Transverse colon (tissue), 4 donors: ENCODE results near the gene ZNF503. TPM values are rescaled to one million over a fixed set of nuclear protein-coding genes. Genes with fewer than 3 reads are reported as not detected.

ENCODE experiments used
- DNase-seq: peaks from one replicate; pipeline ENCODE4 v3.0.0-alpha.2; 2019
- H3K27ac ChIP-seq, 4 donors: fragments of 200-600 bp; sonication (generic); 2 replicates each; pipeline ENCODE4 v1.5.1; 2016 to 2018; ENCODE audit warnings: inconsistent platforms in 4 of 4
- H3K27me3 ChIP-seq: fragments of 200-600 bp; sonication (generic); 2 replicates; pipeline ENCODE4 v1.5.1; 2017; ENCODE audit warnings: inconsistent platforms
- H3K36me3 ChIP-seq, 4 donors: fragments of 200-600 bp; sonication (generic); 2 replicates each; pipeline ENCODE4 v1.5.1; 2017 to 2019; ENCODE audit warnings: inconsistent platforms in 4 of 4
- H3K4me1 ChIP-seq, 4 donors: fragments of 200-600 bp; sonication (generic); 2 replicates each; pipeline ENCODE4 v1.5.1; 2017 to 2020; ENCODE audit warnings: inconsistent platforms in 4 of 4
- H3K4me3 ChIP-seq, 4 donors: fragments of 200-600 bp; sonication (generic); 1 replicate in 1 of 4; 2 replicates in 3 of 4; pipeline versions ENCODE4 v1.5.1 to v1.6.1; 2017 to 2019; ENCODE audit warnings: inconsistent platforms in 4 of 4
- H3K9me3 ChIP-seq, 2 donors: fragments of 200-600 bp; sonication (generic); 2 replicates each; pipeline ENCODE4 v1.5.1; 2017 to 2019; ENCODE audit warnings: inconsistent platforms in 2 of 2
- CTCF ChIP-seq, 5 experiments: fragments of 200-600 bp in 3 of 5; fragments of 450-650 bp in 2 of 5; sonication (generic) in 3 of 5; IDR thresholded peaks; 1 replicate in 2 of 5; 2 replicates in 3 of 5; pipeline ENCODE4 v1.5.1; 2016 to 2017; ENCODE audit warnings: antibody characterized with exemption in 5 of 5, inconsistent platforms in 3 of 5, mild to moderate bottlenecking in 2 of 5, moderate library complexity in 1 of 5
- EP300 ChIP-seq: sonication (generic); formaldehyde crosslinking; IDR thresholded peaks from one replicate; pipeline ENCODE4 v1.6.1; 2017; ENCODE audit warnings: antibody characterized with exemption, low read depth
- POLR2A ChIP-seq: fragments of 450-650 bp; IDR thresholded peaks from one replicate; pipeline ENCODE4 v1.6.1; 2016; ENCODE audit warnings: antibody characterized with exemption, mild to moderate bottlenecking, moderate library complexity
- POLR2AphosphoS5 ChIP-seq, 3 donors: sonication (generic); formaldehyde crosslinking; IDR thresholded peaks; one replicate each; pipeline ENCODE4 v1.6.1; 2016; ENCODE audit warnings: antibody characterized with exemption in 3 of 3
- WGBS, 2 donors: methylation state at CpG; one replicate each; pipeline ENCODE4 v1.1.5; 2018; ENCODE audit warnings: low coverage in 1 of 2; 5-methylcytosine and 5-hydroxymethylcytosine counted together
- in situ Hi-C, 4 donors: fragments of 200-750 bp; cut with MboI; loops; one replicate each; pipeline versions ENCODE4 v1.15.0 to v1.15.1; 2017; ENCODE audit warnings: low sequenced_read_pairs in 3 of 4, low pct_ligation_motif_present in 1 of 4, low pct_unique_long_range_greater_than_20kb in 1 of 4
- intact Hi-C: fragments of 100-400 bp; cut with DNase I; formaldehyde crosslinking; loops from one replicate; pipeline ENCODE4 v1.15.1; 2023; ENCODE audit warnings: low total_unique reads
- total RNA-seq, 4 donors: library from RNA; depleted of rRNA; stranded (reverse); fragments of >200 nt; gene quantifications; one replicate each; pipeline ENCODE4 v1.1.0, GENCODE V29; 2016

The ZNF503 gene
- total RNA-seq, 4 donors from 2014 or later = 3.0 to 17.9 (median 7.2) TPM

GRCh38 chr10:75434291-75434690 lies 32.7 kb upstream of the ZNF503 start:
- no peak for TF ChIP-seq EP300
- no peak for TF ChIP-seq CTCF (IDR thresholded peaks at IDR 0.05)
- TF ChIP-seq POLR2AphosphoS5 (IDR thresholded peaks at IDR 0.05) = no peak
- no peak for TF ChIP-seq POLR2A
- intact Hi-C loops (no loop called here), in situ Hi-C loops (no loop called here)
- Histone ChIP-seq H3K27ac (no peak overlapping the region), H3K9me3 (no peaks in the 10 kb centered on the region), H3K27me3 (no peaks in the 10 kb centered on the region), H3K4me3 (no peak overlapping the region), H3K36me3 (no peaks in the 10 kb centered on the region), H3K4me1 (peaks cover 3 to 26% (median 13%) of the 10 kb centered on the region in 4 donors)
- DNase-seq = no peak
- 93 to 97% methylated on average over 7 to 8 of the region's 8 CpGs for WGBS, 2 donors

GRCh38 chr10:75433216-75433615 lies 31.7 kb upstream of the ZNF503 start:
- WGBS, 2 donors = 79 to 88% methylated on average over 6 to 8 of the region's 8 CpGs
- no peak for TF ChIP-seq POLR2A
- no peak for TF ChIP-seq POLR2AphosphoS5 (IDR thresholded peaks at IDR 0.05)
- TF ChIP-seq CTCF (IDR thresholded peaks at IDR 0.05) = no peak
- TF ChIP-seq EP300 = no peak
- H3K4me3 ChIP-seq = no peak overlapping the region
- no peak for DNase-seq
- H3K4me1 ChIP-seq = peaks cover 3 to 26% (median 13%) of the 10 kb centered on the region in 4 donors
- no peaks in the 10 kb centered on the region for H3K36me3 ChIP-seq
- no peaks in the 10 kb centered on the region for H3K9me3 ChIP-seq
- H3K27ac ChIP-seq = no peak overlapping the region
- in situ Hi-C loops = no loop called here
- intact Hi-C loops = no loop called here
- no peaks in the 10 kb centered on the region for H3K27me3 ChIP-seq

GRCh38 chr10:75432763-75433162 lies 31.2 kb upstream of the ZNF503 start:
- peaks cover 3 to 30% (median 13%) of the 10 kb centered on the region in 4 donors for H3K4me1 ChIP-seq
- DNase-seq = no peak
- TF ChIP-seq POLR2AphosphoS5 (IDR thresholded peaks at IDR 0.05) (no peak), POLR2A (no peak), CTCF (IDR thresholded peaks at IDR 0.05) (no peak), EP300 (no peak)
- H3K27ac ChIP-seq = no peak overlapping the region
- H3K9me3 ChIP-seq = no peaks in the 10 kb centered on the region
- WGBS, 2 donors = 77% methylated on average over 5 of the region's 5 CpGs; no CpG with 5 or more reads in 1 of the 2 donors
- H3K36me3 ChIP-seq = no peaks in the 10 kb centered on the region
- intact Hi-C loops (no loop called here), in situ Hi-C loops (no loop called here)
- no peak overlapping the region for H3K4me3 ChIP-seq
- H3K27me3 ChIP-seq = no peaks in the 10 kb centered on the region

- TF ChIP-seq POLR2A = no peak
- TF ChIP-seq POLR2AphosphoS5 (IDR thresholded peaks at IDR 0.05) = no peak
- no peak for TF ChIP-seq CTCF (IDR thresholded peaks at IDR 0.05)
- TF ChIP-seq EP300 = no peak
- Histone ChIP-seq H3K4me3 (peak overlapping the region in 2 of 4 donors; percentile 46 to 67), H3K27ac (no peak overlapping the region), H3K36me3 (no peaks in the 10 kb centered on the region), H3K4me1 (peaks cover 3 to 34% (median 13%) of the 10 kb centered on the region in 4 donors), H3K9me3 (no peaks in the 10 kb centered on the region), H3K27me3 (no peaks in the 10 kb centered on the region)
- no peak for DNase-seq
- intact Hi-C loops (no loop called here), in situ Hi-C loops (no loop called here)
- WGBS, 2 donors = 76 to 90% methylated on average over 3 to 5 of the region's 5 CpGs
These were observed 30.6 kb upstream of the ZNF503 start for GRCh38 chr10:75432176-75432575.
